ENCODE results near the gene PDE6B.
"Not testable (repeated sequence)": the region's sequence is repeated elsewhere in the genome, so short reads cannot be mapped to it uniquely, and the experiment has no call there.

The PDE6B gene

GRCh38 chr4:658681-659667, 33.6 kb downstream of the PDE6B start:
- DNase-seq: no peak

DNA sequence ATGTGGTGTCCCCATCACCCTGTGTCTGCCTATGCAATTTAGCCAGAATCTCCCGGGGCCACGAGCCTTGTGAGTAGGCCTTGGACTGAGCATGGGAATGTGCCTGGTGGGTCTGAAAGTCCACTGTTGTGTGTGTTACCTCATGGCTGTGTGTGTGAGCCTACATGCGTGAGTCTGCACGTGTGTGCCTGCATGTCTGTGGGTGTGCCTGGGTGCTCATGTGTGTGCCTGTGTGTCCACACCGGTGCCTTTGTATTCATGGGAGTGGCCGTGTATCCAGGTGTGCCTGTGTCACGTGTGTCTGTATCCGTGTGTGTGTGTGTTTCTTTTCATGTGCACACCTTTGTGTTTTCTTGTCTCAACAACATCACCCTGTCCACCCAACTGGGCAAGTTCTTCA, 34.5 kb downstream of the PDE6B start:
- DNase-seq: no peak

- no peak for DNase-seq
Observed at GRCh38 chr4:660401-660800, 35.0 kb downstream of the PDE6B start.

DNA sequence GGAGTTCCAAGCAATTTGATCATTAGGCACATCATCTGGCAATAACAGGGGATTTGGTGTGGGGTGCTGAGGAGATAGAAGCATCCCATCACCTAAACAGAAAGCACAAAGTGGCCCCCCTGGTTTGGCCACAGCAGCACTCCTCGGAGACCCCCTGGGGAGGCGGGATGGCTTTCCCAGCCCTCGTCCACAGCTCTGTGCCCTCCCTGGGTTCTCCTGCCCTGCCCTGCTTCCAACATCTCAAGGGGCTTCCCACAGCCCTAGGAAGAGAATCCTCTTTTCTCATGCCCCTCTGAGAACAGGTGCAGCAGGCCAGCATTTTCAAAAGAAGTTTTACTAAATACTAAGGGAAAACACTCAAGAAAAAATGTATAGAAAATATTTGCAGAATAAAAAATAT, 35.9 kb downstream of the PDE6B start:
- no peak for DNase-seq

DNA sequence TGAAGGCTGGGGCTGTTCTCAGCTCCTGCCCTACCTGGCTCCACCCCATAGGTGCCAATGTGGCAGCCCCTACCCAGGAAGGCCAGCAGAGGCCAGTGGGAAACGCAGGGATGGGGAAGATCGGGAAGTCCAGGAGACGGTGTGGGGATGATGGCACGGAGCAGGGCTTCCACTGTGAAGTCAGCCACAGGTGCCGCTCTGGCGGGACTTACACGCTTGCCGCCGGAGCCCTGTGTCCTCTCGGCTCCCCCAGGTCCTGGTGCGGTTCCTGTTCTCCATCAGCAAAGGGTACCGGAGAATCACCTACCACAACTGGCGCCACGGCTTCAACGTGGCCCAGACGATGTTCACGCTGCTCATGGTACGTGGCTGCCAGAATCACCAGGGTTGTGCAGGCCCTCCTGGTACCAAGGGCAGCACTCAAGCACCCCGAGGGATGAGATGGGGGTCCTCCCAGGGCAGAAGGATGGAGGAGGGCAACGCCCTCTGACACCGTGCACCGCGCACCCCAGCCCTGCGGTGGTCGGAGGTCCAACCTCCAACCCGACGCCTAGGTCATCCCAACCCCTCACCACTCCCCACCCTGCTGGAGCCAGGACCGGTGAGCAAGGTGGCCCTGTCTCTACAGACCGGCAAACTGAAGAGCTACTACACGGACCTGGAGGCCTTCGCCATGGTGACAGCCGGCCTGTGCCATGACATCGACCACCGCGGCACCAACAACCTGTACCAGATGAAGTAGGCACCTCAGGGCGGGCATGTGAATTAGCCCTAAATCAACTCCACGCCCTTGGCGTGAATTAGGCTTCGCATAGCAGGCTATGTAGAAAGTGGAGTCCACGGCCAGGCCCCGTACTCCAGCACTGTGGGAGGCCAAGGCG, 36.7 kb downstream of the PDE6B start:
- DNase-seq: no peak

GRCh38 chr4:663046-663437, 37.7 kb downstream of the PDE6B start:
- DNase-seq: no peak

- DNase-seq: no peak
Observed at GRCh38 chr4:663438-664428, 38.4 kb downstream of the PDE6B start.

GRCh38 chr4:664713-665231, 39.4 kb downstream of the PDE6B start:
- DNase-seq: no peak

DNA sequence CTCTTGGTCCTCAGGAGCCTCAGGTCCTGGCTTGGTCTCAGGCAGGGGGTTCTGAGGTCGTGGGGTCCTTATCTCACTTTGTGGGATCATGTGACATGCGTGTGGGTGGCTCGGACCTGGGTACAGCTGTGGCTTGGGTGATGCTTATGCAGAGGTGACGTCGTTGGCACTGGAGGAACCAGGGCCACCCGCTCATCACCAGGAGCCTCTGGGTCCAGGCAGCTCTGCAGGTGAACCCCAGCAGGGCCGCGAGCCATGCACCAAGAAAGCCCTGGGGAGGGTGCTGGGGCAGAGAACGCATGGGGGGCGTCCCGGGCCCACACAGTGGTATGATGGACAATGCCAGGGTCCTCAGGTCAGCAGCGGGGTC, 40.0 kb downstream of the PDE6B start:
- no peak for DNase-seq

DNA sequence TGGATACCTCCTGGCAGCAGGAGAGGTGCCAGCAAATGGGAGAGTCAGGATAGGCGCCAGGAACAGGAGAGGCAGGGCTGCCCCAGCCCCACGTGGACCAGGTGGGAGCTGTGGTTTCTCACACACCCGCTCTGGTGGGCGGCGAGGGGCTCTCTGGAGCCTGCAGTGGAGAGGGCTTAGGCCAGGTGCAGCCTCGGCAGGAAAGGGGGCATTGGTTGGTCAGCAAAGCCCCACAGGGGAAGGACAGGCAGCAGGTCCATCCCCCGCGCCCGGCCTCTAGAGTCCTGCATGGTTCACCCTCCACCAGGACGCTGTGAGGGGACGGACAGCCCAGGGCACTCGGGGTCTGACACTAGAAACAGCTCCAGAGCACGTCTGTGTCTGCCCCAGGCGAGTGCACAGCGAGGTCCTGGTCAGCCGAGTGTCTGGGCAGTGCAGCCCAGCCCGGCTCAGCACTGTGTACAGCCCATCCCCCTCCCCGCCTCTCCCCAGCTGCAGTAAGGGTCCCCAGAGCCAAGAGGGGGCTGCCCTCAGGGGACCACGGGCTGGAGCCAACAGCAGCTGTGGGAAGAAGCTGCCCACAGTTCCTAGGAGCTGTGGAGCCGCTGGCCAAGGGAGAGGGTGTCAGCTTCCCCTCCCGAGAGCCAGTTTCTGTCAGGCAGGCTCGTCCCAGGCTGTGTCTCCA, 40.5 kb downstream of the PDE6B start:
- DNase-seq: no peak

- DNase-seq: no peak
Observed at GRCh38 chr4:666436-666810, 41.0 kb downstream of the PDE6B start.

DNA sequence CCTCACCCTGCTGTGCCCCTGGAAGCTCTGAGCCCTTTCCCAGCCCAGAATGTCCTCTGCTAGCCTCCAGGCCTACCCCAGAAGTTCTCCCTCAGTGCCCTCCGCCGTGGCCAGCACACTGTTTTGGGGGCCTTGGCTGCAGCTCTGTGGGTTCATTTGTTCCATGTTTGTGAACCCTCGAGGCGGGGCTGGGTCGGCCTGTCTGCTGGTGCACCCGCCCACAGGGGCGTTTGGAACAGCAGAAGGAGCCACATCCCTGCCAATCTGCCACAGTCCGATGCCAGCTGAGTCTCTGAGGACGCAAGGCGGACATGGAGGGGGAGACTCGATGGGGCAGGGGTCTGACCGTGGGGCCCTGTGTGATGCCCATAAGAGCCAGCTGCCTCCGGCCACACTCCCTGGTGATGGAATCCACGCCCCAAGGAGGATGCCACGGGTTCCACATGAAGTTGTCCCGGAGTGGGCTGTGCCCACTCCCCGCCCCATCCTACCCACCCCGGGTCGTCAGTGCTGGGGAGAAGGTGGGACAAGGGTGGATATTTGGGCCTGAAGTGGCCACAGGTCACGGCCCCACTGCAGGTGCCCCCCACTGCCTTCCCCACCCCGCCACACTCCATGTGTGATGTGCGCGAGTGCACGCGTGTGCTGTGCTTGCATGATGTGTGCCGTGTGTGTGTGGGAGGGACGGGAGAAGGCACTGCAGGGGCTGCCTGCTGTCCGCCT, 41.6 kb downstream of the PDE6B start:
- DNase-seq: no peak

DNA sequence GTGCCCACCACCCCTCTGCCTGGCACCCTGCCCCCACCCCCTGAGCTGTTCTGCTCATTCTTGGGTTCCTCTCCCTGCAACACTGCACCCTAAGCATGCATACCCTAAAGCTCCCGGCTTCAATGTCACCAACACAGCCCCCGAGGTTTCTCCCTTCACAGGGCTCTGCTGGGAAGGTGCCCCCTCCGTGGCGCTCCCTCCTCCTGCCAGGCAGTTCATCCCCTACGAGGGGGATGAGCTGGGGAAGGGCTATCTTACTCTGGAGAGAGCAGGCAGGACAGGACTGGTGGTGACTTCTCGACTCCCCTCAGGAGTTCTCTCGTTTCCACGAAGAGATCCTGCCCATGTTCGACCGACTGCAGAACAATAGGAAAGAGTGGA, 42.2 kb downstream of the PDE6B start:
- no peak for DNase-seq

- DNase-seq: not testable (repeated sequence)
Observed at GRCh38 chr4:668219-668618, 42.8 kb downstream of the PDE6B start.

DNA sequence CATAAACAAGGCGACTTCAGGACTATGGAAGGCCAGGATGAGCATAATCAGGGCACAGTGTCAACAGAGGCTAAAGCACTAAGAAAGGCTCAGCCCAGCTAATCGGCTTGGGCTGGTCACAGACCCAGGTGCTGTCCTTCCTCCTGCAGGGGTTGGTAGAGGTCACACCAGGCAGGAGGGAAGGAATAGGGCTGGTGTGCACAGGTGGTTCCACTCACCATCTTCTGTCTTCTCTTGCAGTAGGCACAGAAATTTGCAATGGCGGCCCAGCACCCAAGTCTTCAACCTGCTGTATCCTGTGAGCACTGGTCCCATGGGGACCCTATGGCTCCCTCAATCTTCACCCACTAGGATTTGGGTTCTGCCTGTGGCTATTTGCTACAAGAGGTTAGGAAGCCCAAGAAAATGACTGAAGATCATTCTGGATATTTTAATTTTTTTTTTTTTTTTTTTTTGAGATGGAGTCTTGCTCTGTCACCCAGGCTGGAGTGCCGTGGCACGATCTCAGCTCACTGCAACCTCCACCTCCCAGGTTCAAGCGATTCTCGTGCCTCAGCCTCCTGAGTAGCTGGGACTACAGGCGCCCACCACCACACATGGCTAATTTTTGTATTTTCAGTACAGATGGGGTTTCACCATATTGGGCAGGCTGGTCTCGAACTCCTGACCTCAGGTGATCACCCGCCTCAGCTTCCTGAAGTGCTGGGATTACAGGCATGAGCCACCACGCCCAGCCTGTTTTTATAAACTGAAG, 44.6 kb downstream of the PDE6B start:
- DNase-seq: not testable (repeated sequence)

- DNase-seq: no peak
Observed at GRCh38 chr4:671769-672168, 46.4 kb downstream of the PDE6B start.

DNA sequence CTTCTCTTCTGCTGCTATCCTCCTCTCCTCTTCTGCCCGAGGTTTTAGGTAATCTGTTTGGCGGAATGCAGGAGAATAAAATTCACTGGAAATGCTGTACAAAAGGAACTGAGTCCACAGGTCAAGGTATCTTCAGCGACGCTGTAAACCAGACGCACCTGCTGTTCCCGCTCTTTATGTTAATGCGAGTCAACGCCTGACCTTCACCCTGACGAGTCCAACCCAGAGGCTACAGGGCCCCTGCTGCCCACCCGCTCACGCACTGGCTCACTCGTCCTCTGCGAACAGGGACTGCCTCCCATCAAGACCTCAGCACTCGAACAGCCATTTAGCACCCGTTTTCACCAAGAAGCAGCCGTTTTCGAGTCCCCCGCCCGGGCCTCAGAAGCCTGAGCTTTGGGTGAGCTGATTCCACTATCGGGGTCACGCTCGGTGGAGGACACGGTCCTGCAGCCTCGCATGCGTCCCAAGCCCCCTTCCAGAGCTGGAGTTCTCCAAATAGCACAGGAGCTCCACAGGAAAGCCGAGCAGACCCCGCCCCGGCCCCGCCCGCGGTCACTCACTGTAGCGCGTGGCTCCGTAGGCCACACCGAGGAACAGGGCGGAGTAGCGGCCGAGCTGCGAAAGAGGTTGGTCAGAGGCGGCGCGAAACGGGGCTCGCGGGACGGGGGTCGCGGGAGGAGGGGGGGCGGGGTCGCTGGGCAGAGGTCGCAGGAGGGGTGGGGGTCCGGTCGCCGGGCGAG, 48.1 kb downstream of the PDE6B start:
- DNase-seq: no peak

- DNase-seq: peak; percentile 68
Observed at GRCh38 chr4:674172-675035, 49.0 kb downstream of the PDE6B start, which contains the start of the genes ATP5ME and MYL5. TSS of gene ATP5ME (minus strand) at chr4:674276. CDS start at chr4:674247, 29 bp downstream. TSS of gene MYL5 (plus strand) at chr4:674542. CDS start at chr4:678027, 3,485 bp downstream.
